GM21390 (cell line): ENCODE measurements around the gene GMFB.

Experiments used
- ATAC-seq: cut with Tn5 transposase; IDR thresholded peaks from one replicate; pipeline ENCODE4 v1.9.1; 2021; ENCODE audit not compliant: unreplicated experiment

GMFB gene

GRCh38 chr14:54488646-54489317 lies at the start of gene GMFB:
TSS of gene GMFB (minus strand) at chr14:54488980. CDS start at chr14:54488927, 53 bp downstream.
- peak; percentile 88 for ATAC-seq

- no peak for ATAC-seq
These were observed 49.3 kb upstream of the GMFB start for GRCh38 chr14:54538055-54538454.

- no peak for ATAC-seq
These were observed 48.9 kb upstream of the GMFB start for GRCh38 chr14:54537651-54538050.

- ATAC-seq = no peak
These were observed 46.9 kb upstream of the GMFB start for GRCh38 chr14:54535646-54536045.

GRCh38 chr14:54535126-54535525 lies 46.3 kb upstream of the GMFB start:
- no peak for ATAC-seq

GRCh38 chr14:54533100-54533499 lies 44.3 kb upstream of the GMFB start:
- ATAC-seq = peak; percentile 11

- peak; percentile 93 for ATAC-seq
These were observed 43.6 kb upstream of the GMFB start for GRCh38 chr14:54532111-54533012.

- no peak for ATAC-seq
These were observed 41.0 kb upstream of the GMFB start for GRCh38 chr14:54529811-54530210.

- no peak for ATAC-seq
These were observed 40.2 kb upstream of the GMFB start for GRCh38 chr14:54528973-54529372.

GRCh38 chr14:54524410-54524809 lies 35.6 kb upstream of the GMFB start:
- ATAC-seq = no peak

GRCh38 chr14:54516709-54517108 lies 27.9 kb upstream of the GMFB start:
- ATAC-seq = no peak

GRCh38 chr14:54515670-54516069 lies 26.9 kb upstream of the GMFB start:
- no peak for ATAC-seq

GRCh38 chr14:54512393-54512792 lies 23.6 kb upstream of the GMFB start:
- ATAC-seq = no peak

- peak; percentile 98 for ATAC-seq
These were observed 21.0 kb upstream of the GMFB start, which contains the start of gene CGRRF1 for GRCh38 chr14:54509546-54510501. TSS of gene CGRRF1 (plus strand) at chr14:54509906. CDS start at chr14:54509960, 54 bp downstream.

GRCh38 chr14:54503486-54503885 lies 14.7 kb upstream of the GMFB start:
- ATAC-seq = no peak

GRCh38 chr14:54502602-54503001 lies 13.8 kb upstream of the GMFB start:
- no peak for ATAC-seq

GRCh38 chr14:54501480-54501879 lies 12.7 kb upstream of the GMFB start:
- ATAC-seq = no peak

GRCh38 chr14:54500744-54501143 lies 12.0 kb upstream of the GMFB start:
- no peak for ATAC-seq

GRCh38 chr14:54498579-54498978 lies 9.8 kb upstream of the GMFB start:
- ATAC-seq = no peak

GRCh38 chr14:54498095-54498531 lies 9.3 kb upstream of the GMFB start:
- no peak for ATAC-seq

- no peak for ATAC-seq
These were observed 8.4 kb upstream of the GMFB start for GRCh38 chr14:54497224-54497623.
